ENCODE results near the gene UBASH3A. TPM values are rescaled to one million over a fixed set of nuclear protein-coding genes. Genes with fewer than 3 reads are reported as not detected.

UBASH3A gene
- total RNA-seq, 1 experiment from 2014 or later, result not detected

DNA sequence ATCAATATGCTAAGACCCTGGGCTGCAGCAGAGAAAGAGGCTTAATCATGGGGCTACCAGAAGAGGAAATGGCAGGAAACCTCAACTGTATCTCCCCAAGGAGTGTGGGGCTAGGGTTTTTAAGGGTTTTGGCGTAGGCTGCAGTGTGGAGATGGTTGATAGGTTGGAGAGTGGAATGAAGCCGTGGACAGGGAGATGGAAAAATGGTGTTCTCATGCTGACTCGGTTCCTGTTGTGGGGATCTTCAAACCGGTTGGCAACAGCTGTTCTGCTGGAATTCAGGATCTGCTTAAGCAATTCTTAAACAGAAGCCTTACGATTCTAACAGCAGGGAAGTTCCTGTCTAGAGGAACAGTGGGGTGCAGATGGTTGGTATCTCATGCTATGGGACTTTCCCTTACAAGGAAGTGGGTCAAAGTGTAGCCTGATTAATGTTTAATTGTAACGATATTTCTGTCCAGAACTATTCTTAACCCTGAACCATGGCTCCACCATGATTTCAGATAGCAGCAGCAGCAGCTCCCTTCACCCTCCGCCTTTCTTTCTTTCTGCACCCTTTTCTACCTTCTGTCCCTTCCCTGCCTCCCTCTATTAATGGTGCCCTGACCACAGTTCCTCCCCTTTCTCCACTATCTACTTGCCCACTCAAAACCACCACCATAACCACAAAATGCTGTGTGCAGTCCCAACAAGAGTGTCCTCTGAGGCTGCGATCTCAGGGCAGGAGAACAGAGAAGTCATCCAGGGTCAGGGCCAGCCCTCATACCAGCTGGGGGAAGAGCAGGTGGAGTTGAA is 61.5 kb downstream of the UBASH3A start:
- Histone ChIP-seq H3K4me1 (peaks cover 31% of the 10 kb centered on the region), H3K27me3 (replicated peaks; ENCODE audit: control insufficient read depth, insufficient read depth, low read length) (no peaks in the 10 kb centered on the region), H3K9me3 (no peaks in the 10 kb centered on the region), H3K4me3 (ENCODE audit: low read depth, low read length) (no peak overlapping the region), H3K36me3 (ENCODE audit: control insufficient read depth, insufficient read depth, low read length) (no peaks in the 10 kb centered on the region)
- TF ChIP-seq, protein P1, sequence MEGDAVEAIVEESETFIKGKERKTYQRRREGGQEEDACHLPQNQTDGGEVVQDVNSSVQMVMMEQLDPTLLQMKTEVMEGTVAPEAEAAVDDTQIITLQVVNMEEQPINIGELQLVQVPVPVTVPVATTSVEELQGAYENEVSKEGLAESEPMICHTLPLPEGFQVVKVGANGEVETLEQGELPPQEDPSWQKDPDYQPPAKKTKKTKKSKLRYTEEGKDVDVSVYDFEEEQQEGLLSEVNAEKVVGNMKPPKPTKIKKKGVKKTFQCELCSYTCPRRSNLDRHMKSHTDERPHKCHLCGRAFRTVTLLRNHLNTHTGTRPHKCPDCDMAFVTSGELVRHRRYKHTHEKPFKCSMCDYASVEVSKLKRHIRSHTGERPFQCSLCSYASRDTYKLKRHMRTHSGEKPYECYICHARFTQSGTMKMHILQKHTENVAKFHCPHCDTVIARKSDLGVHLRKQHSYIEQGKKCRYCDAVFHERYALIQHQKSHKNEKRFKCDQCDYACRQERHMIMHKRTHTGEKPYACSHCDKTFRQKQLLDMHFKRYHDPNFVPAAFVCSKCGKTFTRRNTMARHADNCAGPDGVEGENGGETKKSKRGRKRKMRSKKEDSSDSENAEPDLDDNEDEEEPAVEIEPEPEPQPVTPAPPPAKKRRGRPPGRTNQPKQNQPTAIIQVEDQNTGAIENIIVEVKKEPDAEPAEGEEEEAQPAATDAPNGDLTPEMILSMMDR (IDR thresholded peaks at IDR 0.05; ENCODE audit: insufficient read depth in 1 of 2, low read depth in 1 of 2, low read length in 1 of 2, severe bottlenecking in 1 of 2, unreplicated experiment in 1 of 2), result no peak
- H3K27me3 Mint-ChIP-seq (ENCODE audit: insufficient read depth, unreplicated experiment), result no peaks in the 10 kb centered on the region
- CTCF ChIA-PET, result interaction anchor here (0.5 kb wide), 1 partner anchor 65 kb away, joined by 5 read pairs; no protein-coding TSS in a partner anchor
- peaks cover 21% of the 10 kb centered on the region for H3K4me1 Mint-ChIP-seq (ENCODE audit: low read depth, unreplicated experiment)
- BruUV-seq (replicated peaks), result no TSS peak
- no peak overlapping the region for H3K27ac Mint-ChIP-seq (ENCODE audit: unreplicated experiment)
- peaks cover 9% of the 10 kb centered on the region for H3K9me3 Mint-ChIP-seq (ENCODE audit: unreplicated experiment)
- no peak for DNase-seq
- no peak overlapping the region for H3K4me3 Mint-ChIP-seq (ENCODE audit: unreplicated experiment)
- POLR2A ChIA-PET, result no interaction called here
- intact Hi-C loops (cut with micrococcal nuclease; ENCODE audit: unreplicated experiment), result loop anchor here (5.0 kb wide), 1 partner anchor 42 kb away; no protein-coding TSS in a partner anchor
- peaks cover 6% of the 10 kb centered on the region for H3K36me3 Mint-ChIP-seq (ENCODE audit: insufficient read depth, unreplicated experiment)

DNA sequence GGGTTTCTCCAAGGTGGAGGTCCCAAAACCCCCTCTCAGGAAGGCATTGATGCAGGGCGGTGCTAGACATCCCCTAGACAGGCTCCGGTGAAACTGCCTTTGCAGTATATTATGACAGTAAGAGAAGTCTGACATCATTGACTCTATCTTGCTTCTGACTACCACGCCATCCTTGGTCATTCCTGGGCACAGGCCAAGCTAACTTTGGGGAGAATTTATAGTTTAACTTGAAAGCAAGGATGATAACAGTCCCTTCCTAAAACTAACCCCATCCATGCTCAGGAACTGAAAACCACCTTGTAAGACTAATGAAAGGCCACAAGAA is 62.1 kb downstream of the UBASH3A start:
- TF ChIP-seq, protein P1 (IDR thresholded peaks at IDR 0.05; ENCODE audit: insufficient read depth in 1 of 2, low read depth in 1 of 2, low read length in 1 of 2, severe bottlenecking in 1 of 2, unreplicated experiment in 1 of 2), result no peak
- Mint-ChIP-seq H3K4me3 (ENCODE audit: unreplicated experiment) (no peak overlapping the region), H3K9me3 (ENCODE audit: unreplicated experiment) (peaks cover 9% of the 10 kb centered on the region), H3K4me1 (ENCODE audit: low read depth, unreplicated experiment) (peaks cover 18% of the 10 kb centered on the region), H3K27ac (ENCODE audit: unreplicated experiment) (no peak overlapping the region), H3K27me3 (ENCODE audit: insufficient read depth, unreplicated experiment) (no peaks in the 10 kb centered on the region), H3K36me3 (ENCODE audit: insufficient read depth, unreplicated experiment) (peaks cover 6% of the 10 kb centered on the region)
- intact Hi-C loops (cut with micrococcal nuclease; ENCODE audit: unreplicated experiment), result loop anchor here (5.0 kb wide), 1 partner anchor 42 kb away; no protein-coding TSS in a partner anchor
- no peaks in the 10 kb centered on the region for H3K9me3 ChIP-seq
- peaks cover 31% of the 10 kb centered on the region for H3K4me1 ChIP-seq
- POLR2A ChIA-PET, result no interaction called here
- H3K4me3 ChIP-seq (ENCODE audit: low read depth, low read length), result no peak overlapping the region
- no peak for DNase-seq
- CTCF ChIA-PET, result no interaction called here
- no peaks in the 10 kb centered on the region for H3K27me3 ChIP-seq (replicated peaks; ENCODE audit: control insufficient read depth, insufficient read depth, low read length)
- H3K36me3 ChIP-seq (ENCODE audit: control insufficient read depth, insufficient read depth, low read length), result no peaks in the 10 kb centered on the region
- no TSS peak for BruUV-seq (replicated peaks)

DNA sequence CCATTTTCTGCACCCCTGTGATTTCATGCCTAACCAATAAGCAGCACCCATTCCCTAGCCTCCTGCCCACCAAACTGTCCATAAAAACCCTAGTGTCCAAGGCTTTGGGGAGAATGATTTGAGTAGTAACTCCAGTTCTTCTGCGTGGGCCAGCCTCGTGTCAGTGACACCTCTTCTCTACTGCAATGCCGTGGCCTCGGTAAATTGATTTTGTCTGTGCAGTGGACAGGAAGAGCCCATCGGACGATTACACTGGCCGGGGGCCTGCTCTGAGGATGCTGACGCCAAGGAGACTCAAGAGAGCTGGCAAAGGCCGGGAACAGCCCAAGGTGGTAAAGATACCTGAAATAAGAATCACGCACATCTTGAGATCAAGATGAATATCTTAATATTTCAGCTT is 63.0 kb downstream of the UBASH3A start:
- Histone ChIP-seq H3K27me3 (replicated peaks; ENCODE audit: control insufficient read depth, insufficient read depth, low read length) (no peaks in the 10 kb centered on the region), H3K9me3 (no peaks in the 10 kb centered on the region), H3K4me3 (ENCODE audit: low read depth, low read length) (no peak overlapping the region), H3K4me1 (peaks cover 31% of the 10 kb centered on the region), H3K36me3 (ENCODE audit: control insufficient read depth, insufficient read depth, low read length) (no peaks in the 10 kb centered on the region)
- ChIA-PET POLR2A (no interaction called here), CTCF (interaction anchor here (0.7 to 1.3 kb wide), 10 partner anchors 12 to 126 kb away, joined by 3 to 13 read pairs (median 3); no protein-coding TSS in a partner anchor)
- no peak overlapping the region for H3K4me3 Mint-ChIP-seq (ENCODE audit: unreplicated experiment)
- no peaks in the 10 kb centered on the region for H3K27me3 Mint-ChIP-seq (ENCODE audit: insufficient read depth, unreplicated experiment)
- DNase-seq, result no peak
- no TSS peak for BruUV-seq (replicated peaks)
- TF ChIP-seq, protein P1 (IDR thresholded peaks at IDR 0.05; ENCODE audit: insufficient read depth in 1 of 2, low read depth in 1 of 2, low read length in 1 of 2, severe bottlenecking in 1 of 2, unreplicated experiment in 1 of 2), result no peak
- peaks cover 6% of the 10 kb centered on the region for H3K36me3 Mint-ChIP-seq (ENCODE audit: insufficient read depth, unreplicated experiment)
- peaks cover 18% of the 10 kb centered on the region for H3K4me1 Mint-ChIP-seq (ENCODE audit: low read depth, unreplicated experiment)
- no peak overlapping the region for H3K27ac Mint-ChIP-seq (ENCODE audit: unreplicated experiment)
- intact Hi-C loops (cut with micrococcal nuclease; ENCODE audit: unreplicated experiment), result loop anchor here (1.0 to 5.0 kb wide), 2 partner anchors 41 to 71 kb away; no protein-coding TSS in a partner anchor
- H3K9me3 Mint-ChIP-seq (ENCODE audit: unreplicated experiment), result peaks cover 9% of the 10 kb centered on the region

Measured in Caco-2 (cell line).